Stimulated activated CD8-positive, alpha-beta memory T cell treated with anti-CD3 and anti-CD28 coated beads, Interleukin-4, amount 100 ng/mL, for 48 hours (primary cell): ENCODE data around the gene CAMK2A.
"Not testable (repeated sequence)": the region's sequence is repeated elsewhere in the genome, so short reads cannot be mapped to it uniquely, and the experiment has no call there.

Experiments used
- DNase-seq: peaks from one replicate; pipeline ENCODE4 v3.0.0-alpha.2; 2020

The CAMK2A gene

GRCh38 chr5:150234576-150235499 lies 54.7 kb downstream of the CAMK2A start:
- DNase-seq: no peak

GRCh38 chr5:150233706-150234105 lies 55.9 kb downstream of the CAMK2A start:
- DNase-seq: not testable (repeated sequence)

DNA sequence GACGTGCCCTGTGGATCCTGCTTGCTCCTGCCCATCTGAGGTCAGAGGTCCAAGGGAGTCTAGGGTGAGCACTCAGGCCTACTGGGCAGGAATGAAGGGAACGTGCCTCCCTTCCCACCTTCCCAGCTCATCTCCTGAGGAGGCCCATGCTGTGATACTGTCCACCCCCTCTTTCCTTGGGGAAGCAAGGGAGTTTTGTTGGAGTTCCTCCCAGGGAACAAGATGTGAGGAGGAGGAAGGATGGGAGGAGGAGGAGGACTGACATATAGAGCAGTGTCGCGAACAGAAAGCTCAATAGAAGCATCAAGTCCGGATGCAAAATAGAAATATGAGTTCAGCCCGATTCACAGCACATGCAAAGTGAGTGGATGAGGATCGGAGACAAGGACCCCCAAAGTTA lies 58.7 kb downstream of the CAMK2A start:
- DNase-seq: no peak

DNA sequence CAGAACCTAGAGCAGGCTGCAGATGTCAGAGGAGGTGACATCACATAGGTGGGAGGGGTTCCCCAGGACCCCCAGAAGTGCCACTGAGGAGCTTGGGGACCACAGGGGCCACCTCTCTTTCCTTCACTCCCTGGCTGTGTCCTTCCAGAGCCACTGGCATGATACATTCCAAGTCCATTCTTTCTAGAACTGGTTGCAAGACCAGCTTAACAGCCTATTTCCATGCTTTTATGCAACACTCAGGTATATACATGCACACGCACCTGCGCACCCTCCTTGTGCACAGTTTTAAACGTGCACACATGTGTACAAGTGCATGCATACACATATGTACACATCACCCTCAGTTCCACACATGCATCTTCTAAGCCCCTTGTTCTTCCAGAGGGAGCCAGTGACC lies 60.0 kb downstream of the CAMK2A start:
- no peak for DNase-seq

- DNase-seq: no peak
These were observed 61.8 kb downstream of the CAMK2A start for GRCh38 chr5:150227606-150228273.

- DNase-seq: no peak
These were observed 62.5 kb downstream of the CAMK2A start for GRCh38 chr5:150227036-150227435.

DNA sequence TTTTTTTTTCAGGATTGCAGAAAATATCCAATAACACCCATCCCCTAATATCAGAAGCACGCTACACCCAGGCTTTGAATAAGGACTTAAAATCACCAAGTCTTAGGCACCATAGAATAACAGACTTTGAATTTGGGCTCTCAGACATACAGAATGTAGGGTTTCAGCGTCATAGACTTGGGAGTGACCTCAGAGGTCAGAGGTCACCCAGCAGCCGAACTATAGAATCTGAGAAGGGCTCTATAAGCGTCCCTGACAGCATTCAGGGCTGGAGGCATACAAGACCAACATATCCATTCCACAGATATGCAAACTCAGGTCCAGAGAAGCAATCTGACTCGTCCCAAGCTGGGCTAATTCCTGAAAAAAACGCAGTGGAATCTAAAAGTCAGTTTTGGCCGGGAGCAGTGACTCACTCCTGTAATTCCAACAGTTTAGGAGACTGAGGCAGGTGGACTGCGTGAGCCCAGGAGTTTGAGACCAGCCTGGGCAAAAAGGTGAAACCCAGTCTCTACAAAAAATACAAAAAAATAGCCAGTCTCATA lies 65.0 kb downstream of the CAMK2A start:
- DNase-seq: no peak

- no peak for DNase-seq
These were observed 66.1 kb downstream of the CAMK2A start for GRCh38 chr5:150223474-150223873.

DNA sequence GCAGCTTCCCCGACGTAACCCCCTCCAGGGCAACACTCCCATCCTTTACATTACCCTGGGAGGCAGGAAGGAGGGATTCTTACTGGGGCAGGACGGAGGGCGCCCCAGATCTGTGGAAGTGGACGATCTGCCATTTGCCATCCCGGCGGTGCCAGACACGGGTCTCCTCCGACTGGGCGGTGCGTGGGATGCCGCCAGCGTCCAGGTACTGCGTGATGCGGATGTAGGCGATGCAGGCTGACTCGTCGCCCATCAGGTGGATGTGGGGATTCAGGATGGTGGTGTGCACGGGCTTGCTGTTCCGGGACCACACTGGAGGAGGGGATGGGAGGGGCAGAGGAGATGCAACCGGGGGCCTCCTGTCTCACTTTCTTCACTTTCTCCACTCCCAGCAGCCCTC lies 66.7 kb downstream of the CAMK2A start:
- no peak for DNase-seq

DNA sequence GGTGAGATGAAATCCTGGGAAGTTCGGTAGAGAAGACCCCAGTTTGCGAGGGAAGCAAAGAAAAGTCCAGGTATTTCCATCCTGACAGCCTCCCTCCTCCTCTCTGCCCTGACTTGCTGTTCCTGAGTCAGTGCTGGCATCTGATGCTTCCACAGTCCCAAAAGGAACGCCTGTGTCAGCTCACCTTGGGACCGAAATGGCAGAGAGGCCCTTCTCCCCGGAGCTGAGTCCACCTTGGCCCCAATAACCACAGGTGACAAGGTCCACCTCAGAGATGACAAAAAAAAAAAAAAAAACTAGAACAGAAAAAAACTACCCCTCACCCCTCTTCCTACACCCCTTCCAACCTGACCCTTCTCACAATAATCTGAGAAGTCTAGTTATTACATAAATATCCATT lies 68.1 kb downstream of the CAMK2A start:
- no peak for DNase-seq

DNA sequence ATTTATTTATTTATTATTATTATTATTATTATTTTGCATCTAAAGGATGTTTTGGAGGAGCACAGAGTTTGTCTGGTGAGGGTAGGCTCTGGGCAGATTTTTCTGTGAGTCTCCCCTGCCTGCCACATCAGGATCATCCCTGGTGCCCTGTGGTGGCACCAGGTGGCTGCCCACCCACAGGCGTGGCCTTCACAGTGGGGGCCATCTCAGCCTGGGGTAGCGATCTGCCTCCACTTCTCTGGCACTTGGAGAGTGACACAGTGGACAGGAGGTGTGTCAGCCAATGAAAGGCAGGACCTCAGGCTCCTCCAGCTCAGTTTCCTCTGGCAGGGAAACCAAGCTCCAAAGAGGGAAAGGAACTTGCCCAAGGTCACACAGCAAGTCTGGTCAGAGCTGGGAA lies 69.7 kb downstream of the CAMK2A start:
- no peak for DNase-seq

- no peak for DNase-seq
These were observed 70.4 kb downstream of the CAMK2A start for GRCh38 chr5:150219142-150219541.

DNA sequence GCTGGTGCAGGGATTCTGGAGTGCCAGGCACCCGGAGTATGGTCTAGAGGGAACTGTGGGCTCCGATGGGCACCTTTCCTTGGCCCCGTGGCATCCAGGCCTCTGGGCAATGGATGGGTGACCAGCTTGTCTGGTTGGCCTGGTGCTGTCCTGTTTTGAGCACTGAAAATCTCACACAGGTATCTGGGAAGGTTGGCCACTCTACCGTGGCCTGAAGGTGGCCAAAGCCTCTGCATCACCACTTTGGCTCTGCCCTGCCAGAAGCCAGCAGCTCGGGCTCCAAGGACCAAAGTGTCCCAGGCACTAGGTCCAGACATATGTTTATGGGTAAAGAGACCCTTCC lies 70.9 kb downstream of the CAMK2A start:
- no peak for DNase-seq

DNA sequence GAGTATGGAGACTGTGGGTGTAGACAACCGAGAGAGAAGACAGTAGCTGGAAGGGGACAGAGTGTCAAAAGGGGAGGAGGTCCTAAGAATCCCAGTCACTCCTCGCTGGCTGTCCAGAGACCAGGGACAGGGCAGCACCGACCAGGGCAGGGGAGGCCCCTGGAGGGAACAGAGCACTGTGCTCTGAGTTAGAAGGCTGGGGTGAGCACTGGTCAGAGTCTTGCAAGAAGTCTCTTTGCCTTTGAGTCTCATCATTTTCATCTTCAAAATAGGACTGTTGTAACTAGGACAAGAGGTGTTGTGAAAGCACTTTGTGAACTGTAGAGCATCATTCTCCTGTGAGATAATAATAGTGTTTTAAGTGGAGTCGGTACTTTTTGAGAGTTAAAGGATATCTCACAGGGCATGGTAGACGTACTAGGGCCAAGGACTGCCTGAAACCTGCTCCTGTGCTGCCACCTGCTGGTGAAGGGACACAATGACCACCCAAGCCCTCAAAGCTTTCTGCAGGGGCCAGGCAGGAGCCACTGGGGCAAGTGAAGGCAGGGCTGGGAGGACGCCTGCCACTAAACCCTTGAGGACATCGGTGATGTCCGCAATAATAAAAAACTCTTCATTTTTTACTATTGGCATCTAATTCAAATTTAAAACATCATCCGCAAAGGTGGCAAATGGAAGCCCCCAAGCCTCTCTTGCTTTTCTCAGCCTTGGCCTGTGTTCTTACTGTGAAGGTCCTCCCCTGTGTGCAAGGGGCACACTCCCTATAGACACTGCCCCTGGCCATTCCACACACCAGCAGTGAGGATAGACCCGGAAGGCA lies 71.5 kb downstream of the CAMK2A start:
- DNase-seq: peak; percentile 89

DNA sequence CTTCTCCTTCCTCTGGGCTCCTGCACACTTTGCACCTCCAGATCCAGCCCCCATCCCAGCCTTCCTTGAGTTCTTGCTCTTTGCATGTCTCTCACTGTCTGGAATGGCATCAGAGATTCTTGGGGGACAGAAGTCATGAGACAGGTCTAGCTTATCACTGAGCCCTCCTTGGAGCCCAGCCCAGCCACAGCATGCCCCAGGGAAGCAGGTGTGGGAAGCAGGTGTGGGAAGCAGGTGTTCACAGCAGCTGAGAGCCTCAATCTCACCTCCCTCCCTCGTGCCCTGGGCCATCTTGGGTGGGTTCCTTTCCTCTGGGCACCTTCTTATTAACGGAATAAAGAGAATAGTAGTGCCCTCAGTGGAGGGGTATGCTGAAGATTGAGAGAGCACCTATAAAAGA lies 72.5 kb downstream of the CAMK2A start:
- no peak for DNase-seq

- no peak for DNase-seq
These were observed 73.3 kb downstream of the CAMK2A start for GRCh38 chr5:150215979-150216944.

- no peak for DNase-seq
These were observed 75.3 kb downstream of the CAMK2A start for GRCh38 chr5:150214289-150214688.

GRCh38 chr5:150213530-150213929 lies 76.0 kb downstream of the CAMK2A start:
- DNase-seq: no peak

DNA sequence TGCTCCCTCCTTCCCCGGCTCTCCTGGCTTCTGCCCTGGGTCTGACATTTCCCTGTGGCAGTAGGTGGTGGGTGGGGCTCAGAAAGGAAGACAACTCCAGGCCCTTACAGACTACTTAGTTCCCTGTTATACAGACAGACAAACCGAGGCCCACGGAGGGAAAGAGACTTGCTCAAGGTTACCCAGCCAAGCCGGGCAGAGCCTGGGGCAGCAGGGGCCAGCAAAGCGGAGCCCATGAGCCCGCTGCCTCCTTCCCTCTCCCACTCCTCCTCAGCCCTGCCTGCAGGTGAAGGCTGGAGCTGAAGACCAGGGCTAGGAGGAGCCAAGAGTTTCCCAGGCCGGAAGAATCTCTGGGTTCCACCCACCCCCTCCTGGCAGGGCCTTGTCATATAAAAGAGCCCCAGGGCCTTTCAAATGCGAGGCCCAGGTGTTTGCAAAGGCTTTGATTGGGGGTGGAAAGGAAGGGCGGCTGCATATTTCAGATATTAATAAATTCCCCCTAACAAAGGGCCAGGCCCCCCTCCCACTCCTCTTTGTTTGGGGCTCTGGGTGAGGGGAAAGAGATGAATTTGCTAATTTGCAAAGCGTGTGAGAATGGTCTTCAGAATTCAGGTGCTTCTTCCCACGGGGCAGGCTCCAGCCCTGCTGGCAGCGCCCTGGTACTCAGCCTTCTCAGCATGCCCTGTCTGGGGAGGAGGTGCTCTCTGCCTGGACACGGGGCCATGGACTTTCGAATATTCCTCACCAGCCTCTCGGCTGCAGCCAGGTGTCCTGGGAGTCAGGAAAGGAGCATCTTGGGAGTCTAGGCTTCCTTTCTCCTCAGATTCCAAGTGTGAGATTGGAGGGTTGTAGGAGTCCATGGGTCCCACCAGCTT lies 78.2 kb downstream of the CAMK2A start:
- DNase-seq: no peak

- DNase-seq: no peak
These were observed 78.9 kb downstream of the CAMK2A start for GRCh38 chr5:150210644-150211043.

- peak; percentile 41 for DNase-seq
These were observed 80.4 kb downstream of the CAMK2A start for GRCh38 chr5:150209099-150209635.
